GM12872 (cell line): ENCODE measurements around the gene PIM3.

Source experiments
- TF ChIP-seq, protein P1 (sequence below): IDR thresholded peaks from 3 replicates; pipeline ENCODE4 v1.5.1; 2011; ENCODE audit warnings: low read depth, mild to moderate bottlenecking, low read length, moderate library complexity; ENCODE audit not compliant: insufficient read depth

The PIM3 gene

DNA sequence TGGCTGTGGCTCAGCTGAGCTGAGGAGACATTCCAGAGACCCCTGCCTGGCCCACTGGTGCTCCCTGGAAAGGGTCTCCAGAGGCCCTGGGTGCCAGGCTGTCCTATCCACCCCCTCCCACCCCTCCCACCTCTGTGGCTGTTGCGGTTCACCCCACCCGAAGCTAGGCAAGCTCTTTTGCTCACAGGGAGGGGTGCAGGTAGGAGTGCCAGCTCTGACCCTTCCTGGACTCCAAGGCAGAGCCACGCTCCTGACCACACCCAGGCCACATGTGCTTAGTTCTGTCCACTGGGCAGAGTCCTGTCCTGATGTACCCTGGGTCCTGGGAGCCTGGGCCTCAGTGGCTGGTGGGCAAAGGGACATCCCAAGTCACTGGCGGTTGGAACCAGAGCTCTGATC lies 35.5 kb downstream of the PIM3 start:
- TF ChIP-seq, protein P1, sequence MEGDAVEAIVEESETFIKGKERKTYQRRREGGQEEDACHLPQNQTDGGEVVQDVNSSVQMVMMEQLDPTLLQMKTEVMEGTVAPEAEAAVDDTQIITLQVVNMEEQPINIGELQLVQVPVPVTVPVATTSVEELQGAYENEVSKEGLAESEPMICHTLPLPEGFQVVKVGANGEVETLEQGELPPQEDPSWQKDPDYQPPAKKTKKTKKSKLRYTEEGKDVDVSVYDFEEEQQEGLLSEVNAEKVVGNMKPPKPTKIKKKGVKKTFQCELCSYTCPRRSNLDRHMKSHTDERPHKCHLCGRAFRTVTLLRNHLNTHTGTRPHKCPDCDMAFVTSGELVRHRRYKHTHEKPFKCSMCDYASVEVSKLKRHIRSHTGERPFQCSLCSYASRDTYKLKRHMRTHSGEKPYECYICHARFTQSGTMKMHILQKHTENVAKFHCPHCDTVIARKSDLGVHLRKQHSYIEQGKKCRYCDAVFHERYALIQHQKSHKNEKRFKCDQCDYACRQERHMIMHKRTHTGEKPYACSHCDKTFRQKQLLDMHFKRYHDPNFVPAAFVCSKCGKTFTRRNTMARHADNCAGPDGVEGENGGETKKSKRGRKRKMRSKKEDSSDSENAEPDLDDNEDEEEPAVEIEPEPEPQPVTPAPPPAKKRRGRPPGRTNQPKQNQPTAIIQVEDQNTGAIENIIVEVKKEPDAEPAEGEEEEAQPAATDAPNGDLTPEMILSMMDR = no peak

DNA sequence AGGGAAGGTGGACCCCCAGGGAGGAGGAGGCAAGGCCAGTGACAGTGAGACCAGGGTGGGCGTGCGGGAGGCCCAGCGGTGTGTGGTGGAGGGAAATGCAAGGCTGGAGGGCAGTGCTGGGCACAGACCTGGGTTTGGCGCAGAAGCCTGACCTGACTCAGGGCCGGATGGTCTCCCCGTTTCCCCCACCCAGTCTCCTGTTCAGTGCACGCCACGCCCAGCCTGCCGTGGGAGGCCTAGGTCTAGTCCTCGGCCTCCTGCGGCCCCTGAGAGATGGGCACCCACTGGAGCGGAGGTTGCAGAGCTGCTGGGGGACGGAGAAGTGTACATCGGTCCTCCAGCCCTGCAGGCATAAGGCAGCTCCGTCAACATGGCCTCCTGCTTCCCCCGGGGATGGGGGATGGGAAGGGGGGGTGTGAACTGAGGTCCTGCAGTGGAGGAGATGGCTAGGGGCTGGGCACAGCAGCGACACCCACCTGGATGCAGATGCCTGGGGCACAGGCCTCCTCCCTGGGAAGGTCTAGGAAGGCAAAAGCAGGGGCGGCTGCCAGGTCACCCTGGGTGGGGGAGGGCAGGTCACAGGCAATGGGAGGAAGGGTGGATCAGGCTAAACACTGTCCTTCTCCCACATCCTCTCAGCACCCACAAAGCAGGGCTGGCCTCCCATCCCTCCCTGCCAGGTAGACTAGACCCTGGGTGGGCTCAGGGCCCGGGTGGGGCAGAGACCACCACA lies 36.1 kb downstream of the PIM3 start:
- TF ChIP-seq, protein P1 = no peak

- TF ChIP-seq, protein P1 = no peak
Observed at GRCh38 chr22:49997251-49997599, 36.7 kb downstream of the PIM3 start.

- TF ChIP-seq, protein P1 = no peak
Observed at GRCh38 chr22:49997932-49998717, 37.6 kb downstream of the PIM3 start.

- TF ChIP-seq, protein P1 = no peak
Observed at GRCh38 chr22:49998718-49999062, 38.1 kb downstream of the PIM3 start.

GRCh38 chr22:49999063-49999945 lies 38.7 kb downstream of the PIM3 start:
- TF ChIP-seq, protein P1 = no peak
